ENCODE results near the gene PIK3IP1. TPM values are rescaled to one million over a fixed set of nuclear protein-coding genes. Genes with fewer than 3 reads are reported as not detected.
"Not testable (repeated sequence)": the region's sequence is repeated elsewhere in the genome, so short reads cannot be mapped to it uniquely, and the experiment has no call there.

PIK3IP1 gene
- total RNA-seq, 1 donor from 2014 or later, result 20.3 TPM

GRCh38 chr22:31238057-31238456 lies 54.2 kb downstream of the PIK3IP1 start:
- Mint-ChIP-seq H3K4me3 (no peak overlapping the region), H3K4me1 (peaks cover 6% of the 10 kb centered on the region), H3K27me3 (no peaks in the 10 kb centered on the region), H3K36me3 (ENCODE audit: low read depth) (peaks cover 15% of the 10 kb centered on the region), H3K9me3 (no peaks in the 10 kb centered on the region), H3K27ac (no peak overlapping the region)
- intact Hi-C loops (cut with micrococcal nuclease), result loop anchor here (10.0 kb wide), 1 partner anchor 473 kb away; no protein-coding TSS in a partner anchor
- ATAC-seq (ENCODE audit: low read depth), result no peak
- DNase-seq, result no peak
- TF ChIP-seq CTCF (IDR thresholded peaks at IDR 0.05), result no peak
- CTCF ChIA-PET, result no interaction called here
- POLR2A ChIA-PET, result no interaction called here

GRCh38 chr22:31236044-31236443 lies 56.2 kb downstream of the PIK3IP1 start:
- H3K4me3 Mint-ChIP-seq, CTCF ChIA-PET: not testable (repeated sequence)
- intact Hi-C loops (cut with micrococcal nuclease), result loop anchor here (10.0 kb wide), 1 partner anchor 471 kb away; no protein-coding TSS in a partner anchor

GRCh38 chr22:31235081-31235480 lies 57.2 kb downstream of the PIK3IP1 start:
- CTCF ChIA-PET, result no interaction called here

More at GRCh38 chr22:31236044-31236443, 56.2 kb downstream of the PIK3IP1 start:
- H3K4me1 Mint-ChIP-seq; H3K27ac Mint-ChIP-seq; H3K27me3 Mint-ChIP-seq; ATAC-seq (ENCODE audit: low read depth); H3K36me3 Mint-ChIP-seq (ENCODE audit: low read depth); H3K9me3 Mint-ChIP-seq; DNase-seq; POLR2A ChIA-PET: not testable (repeated sequence)

GRCh38 chr22:31233001-31233400 lies 59.3 kb downstream of the PIK3IP1 start:
- no peak for DNase-seq
- CTCF ChIA-PET, result interaction anchor here (1.2 kb wide), 1 partner anchor 22 kb away, joined by 4 read pairs; no protein-coding TSS in a partner anchor
- intact Hi-C loops (cut with micrococcal nuclease), result loop anchor here (5.0 to 10.0 kb wide), 3 partner anchors 126 to 601 kb away; partner anchors contain the start of gene SELENOM
- H3K4me1 Mint-ChIP-seq, result peaks cover 21% of the 10 kb centered on the region
- H3K27me3 Mint-ChIP-seq, result no peaks in the 10 kb centered on the region
- H3K9me3 Mint-ChIP-seq, result no peaks in the 10 kb centered on the region
- peaks cover 11% of the 10 kb centered on the region for H3K36me3 Mint-ChIP-seq (ENCODE audit: low read depth)
- no peak for TF ChIP-seq CTCF (IDR thresholded peaks at IDR 0.05)
- H3K27ac Mint-ChIP-seq, result no peak overlapping the region
- H3K4me3 Mint-ChIP-seq, result no peak overlapping the region
- POLR2A ChIA-PET, result interaction anchor here (0.6 kb wide), 1 partner anchor 24 kb away, joined by 5 read pairs; no protein-coding TSS in a partner anchor
- ATAC-seq (ENCODE audit: low read depth), result no peak

More at GRCh38 chr22:31235081-31235480, 57.2 kb downstream of the PIK3IP1 start:
- intact Hi-C loops (cut with micrococcal nuclease), result loop anchor here (10.0 kb wide), 1 partner anchor 470 kb away; no protein-coding TSS in a partner anchor
- ATAC-seq (ENCODE audit: low read depth) (no peak), DNase-seq (no peak)
- no peak overlapping the region for H3K27ac Mint-ChIP-seq
- H3K4me1 Mint-ChIP-seq, result peaks cover 14% of the 10 kb centered on the region
- no peak overlapping the region for H3K4me3 Mint-ChIP-seq
- POLR2A ChIA-PET, result no interaction called here
- H3K27me3 Mint-ChIP-seq, result no peaks in the 10 kb centered on the region
- H3K9me3 Mint-ChIP-seq, result no peaks in the 10 kb centered on the region
- no peak for TF ChIP-seq CTCF (IDR thresholded peaks at IDR 0.05)
- peaks cover 6% of the 10 kb centered on the region for H3K36me3 Mint-ChIP-seq (ENCODE audit: low read depth)

Other genes with a start within 250 kb of the PIK3IP1 start
- gene SMTN, start 211.2 kb downstream of the PIK3IP1 start, total RNA-seq, result 2.8 and 3.1 TPM in 2 replicates
- 9.0 and 9.5 TPM in 2 replicates for gene SELENOM, start 184.9 kb downstream of the PIK3IP1 start, total RNA-seq
- gene INPP5J, start 169.5 kb downstream of the PIK3IP1 start, total RNA-seq, result 0.12 and 0.16 TPM in 2 replicates
- not detected in 2 replicates for gene PLA2G3, start 152.0 kb downstream of the PIK3IP1 start, total RNA-seq
- 19.0 and 20.7 TPM in 2 replicates for gene RNF185, start 132.3 kb downstream of the PIK3IP1 start, total RNA-seq
- 15.3 and 17.7 TPM in 2 replicates for gene LIMK2, start 80.2 kb downstream of the PIK3IP1 start, total RNA-seq
- 35.4 and 37.4 TPM in 2 replicates for gene PATZ1, start 53.9 kb upstream of the PIK3IP1 start, total RNA-seq
- 68.5 and 71.1 TPM in 2 replicates for gene DRG1, start 107.1 kb upstream of the PIK3IP1 start, total RNA-seq
- gene EIF4ENIF1, start 197.4 kb upstream of the PIK3IP1 start, total RNA-seq, result 46.4 and 53.6 TPM in 2 replicates
- gene SFI1, start 204.0 kb upstream of the PIK3IP1 start, total RNA-seq, result 110 and 126 TPM in 2 replicates

All from activated B cell treated with CpG ODN at 0.5 μM for 24 hours (primary cell).